Measurements from ENCODE around the gene PPFIA2.

Gene PPFIA2

GRCh38 chr12:81378601-81379285, 380.4 kb downstream of the PPFIA2 start:
- no peaks in the 10 kb centered on the region for H3K79me2 ChIP-seq (ENCODE audit: insufficient read depth, low read length)
- no peaks in the 10 kb centered on the region for H3K9me3 ChIP-seq (ENCODE audit: low read length)
- no peaks in the 10 kb centered on the region for H3K27me3 ChIP-seq (ENCODE audit: insufficient read depth, low read length)
- H2AFZ ChIP-seq (ENCODE audit: low read length), result no peak overlapping the region
- no peaks in the 10 kb centered on the region for H4K20me1 ChIP-seq (ENCODE audit: insufficient read depth, low read length)
- no peaks in the 10 kb centered on the region for H3K4me1 ChIP-seq (ENCODE audit: insufficient read depth, low read length, severe bottlenecking)
- no peaks in the 10 kb centered on the region for H3F3A ChIP-seq (ENCODE audit: insufficient read depth, low read length)
- no peak overlapping the region for H3K4me3 ChIP-seq (ENCODE audit: low read depth, low read length, poor library complexity, severe bottlenecking)
- no peak overlapping the region for H3K27ac ChIP-seq (ENCODE audit: low read depth, low read length, poor library complexity, severe bottlenecking)
- no peaks in the 10 kb centered on the region for H3K36me3 ChIP-seq (ENCODE audit: insufficient read depth, low read length)
- H3K4me2 ChIP-seq (ENCODE audit: low read length), result no peak overlapping the region
- no peak overlapping the region for H3K9ac ChIP-seq (ENCODE audit: low read length)
- H3K9me2 ChIP-seq (ENCODE audit: low read depth, low read length), result no peaks in the 10 kb centered on the region
- no peak for TF ChIP-seq CTCF (IDR thresholded peaks at IDR 0.05; ENCODE audit: low read length)
- no peak for TF ChIP-seq EZH2 (IDR thresholded peaks at IDR 0.05; ENCODE audit: borderline replicate concordance, low read length)

- TF ChIP-seq CTCF (IDR thresholded peaks at IDR 0.05; ENCODE audit: low read length), result no peak
- TF ChIP-seq EZH2 (IDR thresholded peaks at IDR 0.05; ENCODE audit: borderline replicate concordance, low read length), result no peak
- no peak overlapping the region for H3K4me2 ChIP-seq (ENCODE audit: low read length)
Measured at GRCh38 chr12:81377771-81378170, 381.4 kb downstream of the PPFIA2 start.

GRCh38 chr12:81375969-81376368, 383.2 kb downstream of the PPFIA2 start:
- Histone ChIP-seq H3K9ac (ENCODE audit: low read length) (no peak overlapping the region), H3F3A (ENCODE audit: insufficient read depth, low read length) (no peaks in the 10 kb centered on the region), H3K4me3 (ENCODE audit: low read depth, low read length, poor library complexity, severe bottlenecking) (no peak overlapping the region), H3K27ac (ENCODE audit: low read depth, low read length, poor library complexity, severe bottlenecking) (no peak overlapping the region), H3K27me3 (ENCODE audit: insufficient read depth, low read length) (no peaks in the 10 kb centered on the region), H2AFZ (ENCODE audit: low read length) (no peak overlapping the region), H3K9me2 (ENCODE audit: low read depth, low read length) (no peaks in the 10 kb centered on the region), H3K9me3 (ENCODE audit: low read length) (no peaks in the 10 kb centered on the region), H3K4me1 (ENCODE audit: insufficient read depth, low read length, severe bottlenecking) (no peaks in the 10 kb centered on the region), H3K79me2 (ENCODE audit: insufficient read depth, low read length) (no peaks in the 10 kb centered on the region), H4K20me1 (ENCODE audit: insufficient read depth, low read length) (no peaks in the 10 kb centered on the region), H3K4me2 (ENCODE audit: low read length) (no peak overlapping the region), H3K36me3 (ENCODE audit: insufficient read depth, low read length) (no peaks in the 10 kb centered on the region)
- TF ChIP-seq CTCF (IDR thresholded peaks at IDR 0.05; ENCODE audit: low read length) (no peak), EZH2 (IDR thresholded peaks at IDR 0.05; ENCODE audit: borderline replicate concordance, low read length) (no peak)

More at GRCh38 chr12:81377771-81378170, 381.4 kb downstream of the PPFIA2 start:
- no peak overlapping the region for H3K4me3 ChIP-seq (ENCODE audit: low read depth, low read length, poor library complexity, severe bottlenecking)
- no peaks in the 10 kb centered on the region for H3K9me3 ChIP-seq (ENCODE audit: low read length)
- H3K36me3 ChIP-seq (ENCODE audit: insufficient read depth, low read length), result no peaks in the 10 kb centered on the region
- no peaks in the 10 kb centered on the region for H3F3A ChIP-seq (ENCODE audit: insufficient read depth, low read length)
- no peaks in the 10 kb centered on the region for H3K4me1 ChIP-seq (ENCODE audit: insufficient read depth, low read length, severe bottlenecking)
- H4K20me1 ChIP-seq (ENCODE audit: insufficient read depth, low read length), result no peaks in the 10 kb centered on the region
- H2AFZ ChIP-seq (ENCODE audit: low read length), result no peak overlapping the region
- no peaks in the 10 kb centered on the region for H3K9me2 ChIP-seq (ENCODE audit: low read depth, low read length)
- no peaks in the 10 kb centered on the region for H3K79me2 ChIP-seq (ENCODE audit: insufficient read depth, low read length)
- H3K27me3 ChIP-seq (ENCODE audit: insufficient read depth, low read length), result no peaks in the 10 kb centered on the region
- H3K9ac ChIP-seq (ENCODE audit: low read length), result no peak overlapping the region
- H3K27ac ChIP-seq (ENCODE audit: low read depth, low read length, poor library complexity, severe bottlenecking), result no peak overlapping the region
